ENCODE measurements around the gene CNKSR2. TPM values are rescaled to one million over a fixed set of nuclear protein-coding genes. Genes with fewer than 3 reads are reported as not detected.

The CNKSR2 gene
- total RNA-seq, 1 experiment from 2014 or later: 52.9 TPM

DNA sequence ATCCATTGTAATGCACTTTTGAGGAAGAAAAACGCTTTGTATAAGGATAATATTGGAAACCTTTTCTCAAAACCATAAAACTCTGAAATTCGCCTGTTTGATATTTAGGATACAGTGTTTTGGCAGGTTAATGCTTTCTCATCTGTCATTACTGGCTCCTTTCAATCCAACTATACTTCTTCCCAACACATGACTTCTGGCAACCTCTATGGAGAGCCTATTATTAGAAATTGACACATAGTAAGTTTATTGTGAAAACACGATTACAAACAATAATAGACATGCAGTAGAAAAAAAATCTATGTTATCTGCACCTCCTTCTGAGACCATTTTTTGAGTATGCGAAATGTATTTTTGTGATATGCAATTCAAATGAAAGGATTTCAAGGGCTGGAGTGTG, 288.5 kb downstream of the CNKSR2 start:
- Histone ChIP-seq H3K23me2 (ENCODE audit: insufficient read length, low read depth, low read length, poor library complexity, severe bottlenecking) (no peaks in the 10 kb centered on the region), H3K18ac (ENCODE audit: insufficient read length, low read depth, low read length) (no peak overlapping the region), H4K91ac (ENCODE audit: insufficient read length, low read depth, low read length) (no peak overlapping the region), H3K79me2 (ENCODE audit: insufficient read depth, low read length) (no peaks in the 10 kb centered on the region), H2BK12ac (ENCODE audit: insufficient read length, low read depth, low read length) (no peak overlapping the region), H3K9me3 (ENCODE audit: control insufficient read depth, low read depth, low read length) (peaks cover 33% of the 10 kb centered on the region), H3K14ac (ENCODE audit: insufficient read depth, low read length) (no peak overlapping the region), H3K23ac (ENCODE audit: insufficient read length, low read depth, low read length) (no peak overlapping the region), H4K8ac (replicated peaks; ENCODE audit: insufficient read length, low read depth, low read length) (no peak overlapping the region), H2AK5ac (ENCODE audit: insufficient read length, low read length) (no peak overlapping the region), H2AFZ (ENCODE audit: low read length) (no peak overlapping the region), H3K4me2 (ENCODE audit: insufficient read depth, insufficient read length, low read length) (no peak overlapping the region), H3T11ph (ENCODE audit: low read length) (no peak overlapping the region), H2BK120ac (ENCODE audit: low read depth, low read length, poor library complexity, severe bottlenecking) (no peak overlapping the region), H2BK5ac (ENCODE audit: insufficient read length, low read length) (no peak overlapping the region), H2BK15ac (ENCODE audit: low read depth, low read length) (no peak overlapping the region), H2BK20ac (ENCODE audit: low read depth, low read length, poor library complexity, severe bottlenecking) (no peak overlapping the region), H3K4me1 (ENCODE audit: insufficient read depth, low read length) (no peaks in the 10 kb centered on the region), H3K27ac (ENCODE audit: insufficient read length, low read depth, low read length) (no peak overlapping the region), H4K5ac (ENCODE audit: insufficient read length, low read depth, low read length) (no peak overlapping the region), H3K9ac (ENCODE audit: extremely low read depth, insufficient read length, low read length) (no peak overlapping the region), H3K4ac (ENCODE audit: low read depth, low read length) (no peak overlapping the region), H4K20me1 (ENCODE audit: control insufficient read depth, insufficient read depth, insufficient read length) (no peaks in the 10 kb centered on the region), H3K27me3 (ENCODE audit: insufficient read depth, low read length) (no peaks in the 10 kb centered on the region), H3K56ac (ENCODE audit: insufficient read length, low read depth, low read length) (no peak overlapping the region), H3K79me1 (ENCODE audit: insufficient read depth, low read depth, low read length, poor library complexity, severe bottlenecking) (no peaks in the 10 kb centered on the region)
- peaks cover 0 to 3% of the 10 kb centered on the region in 2 experiments; a peak in 1 of 4 replicates for H3K4me1 Mint-ChIP-seq
- no peak overlapping the region for H3K27ac Mint-ChIP-seq
- H3K9me3 Mint-ChIP-seq: peaks cover 3 to 30% of the 10 kb centered on the region in 2 experiments; a peak in 4 of 5 replicates
- TF ChIP-seq, protein P1, sequence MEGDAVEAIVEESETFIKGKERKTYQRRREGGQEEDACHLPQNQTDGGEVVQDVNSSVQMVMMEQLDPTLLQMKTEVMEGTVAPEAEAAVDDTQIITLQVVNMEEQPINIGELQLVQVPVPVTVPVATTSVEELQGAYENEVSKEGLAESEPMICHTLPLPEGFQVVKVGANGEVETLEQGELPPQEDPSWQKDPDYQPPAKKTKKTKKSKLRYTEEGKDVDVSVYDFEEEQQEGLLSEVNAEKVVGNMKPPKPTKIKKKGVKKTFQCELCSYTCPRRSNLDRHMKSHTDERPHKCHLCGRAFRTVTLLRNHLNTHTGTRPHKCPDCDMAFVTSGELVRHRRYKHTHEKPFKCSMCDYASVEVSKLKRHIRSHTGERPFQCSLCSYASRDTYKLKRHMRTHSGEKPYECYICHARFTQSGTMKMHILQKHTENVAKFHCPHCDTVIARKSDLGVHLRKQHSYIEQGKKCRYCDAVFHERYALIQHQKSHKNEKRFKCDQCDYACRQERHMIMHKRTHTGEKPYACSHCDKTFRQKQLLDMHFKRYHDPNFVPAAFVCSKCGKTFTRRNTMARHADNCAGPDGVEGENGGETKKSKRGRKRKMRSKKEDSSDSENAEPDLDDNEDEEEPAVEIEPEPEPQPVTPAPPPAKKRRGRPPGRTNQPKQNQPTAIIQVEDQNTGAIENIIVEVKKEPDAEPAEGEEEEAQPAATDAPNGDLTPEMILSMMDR (conservative IDR thresholded peaks at IDR 0.05): no peak
- H3K36me3 Mint-ChIP-seq (ENCODE audit: insufficient read depth in 1 of 3, low read depth in 3 of 3): peaks cover 0 to 3% (median 0%) of the 10 kb centered on the region in 3 experiments; a peak in 3 of 7 replicates
- no CpG with 5 or more reads among the region's 4 CpGs for WGBS (ENCODE audit: extremely low coverage, insufficient read length, low lambda C conversion rate)
- H3K4me3 Mint-ChIP-seq: no peak overlapping the region
- DNase-seq: no peak
- no peaks in the 10 kb centered on the region; the same call in 1 of the 2 replicates for H3K27me3 Mint-ChIP-seq (ENCODE audit: low read depth)
